WTC11 (cell line): ENCODE results near the gene FAM171A1. TPM values are rescaled to one million over a fixed set of nuclear protein-coding genes. Genes with fewer than 3 reads are reported as not detected.

Experiments used
- ATAC-seq: fragments of 200-7000 bp; cut with Tn5 transposase; 2 replicates; pipeline ENCODE4 v1.10.0; 2021; ENCODE audit warnings: mild to moderate bottlenecking, moderate library complexity
- CTCF ChIA-PET: fragments of 300-600 bp; sonication (Branson Sonifier 250); formaldehyde crosslinking; loops from one replicate; lab custom pipeline; 2021; ENCODE audit warnings: antibody characterized with exemption; lab: Charles Lee
- POLR2A ChIA-PET: fragments of 350-600 bp; sonication (Branson Sonifier 250); formaldehyde crosslinking; loops from one replicate; lab custom pipeline; 2021; ENCODE audit warnings: antibody characterized with exemption; lab: Charles Lee
- DNase-seq: peaks from one replicate; pipeline ENCODE4 v3.0.0; 2021; ENCODE audit warnings: low spot score
- H3K27ac Mint-ChIP-seq: 2 replicates; pipeline ENCODE4 v1.8.0; 2021; ENCODE audit warnings: mixed read lengths
- H3K27me3 Mint-ChIP-seq: 2 replicates; pipeline ENCODE4 v1.8.0; 2021; ENCODE audit warnings: low read depth, mild to moderate bottlenecking, moderate library complexity, mixed read lengths
- H3K36me3 Mint-ChIP-seq: 2 replicates; pipeline ENCODE4 v1.8.0; 2021; ENCODE audit warnings: mixed read lengths
- H3K4me1 Mint-ChIP-seq: 2 replicates; pipeline ENCODE4 v1.8.0; 2022; ENCODE audit warnings: mixed read lengths
- H3K4me3 Mint-ChIP-seq: 2 replicates; pipeline ENCODE4 v1.8.0; 2021; ENCODE audit warnings: mild to moderate bottlenecking, moderate library complexity, mixed read lengths
- H3K9me3 Mint-ChIP-seq: 2 replicates; pipeline ENCODE4 v1.8.0; 2021; ENCODE audit warnings: mixed read lengths
- ATF1 ChIP-seq: sonication (generic); formaldehyde crosslinking; IDR thresholded peaks from 2 replicates; pipeline ENCODE4 v1.8.1; 2023; ENCODE audit warnings: mild to moderate bottlenecking, moderate library complexity, missing genetic modification reagents
- ATF6 ChIP-seq: sonication (generic); formaldehyde crosslinking; IDR thresholded peaks from 2 replicates; pipeline ENCODE4 v1.8.1; 2023; ENCODE audit warnings: mild to moderate bottlenecking, missing genetic modification reagents
- CBFB ChIP-seq: sonication (generic); formaldehyde crosslinking; IDR thresholded peaks from 2 replicates; pipeline ENCODE4 v1.8.1; 2022; ENCODE audit warnings: mild to moderate bottlenecking, low read depth, missing genetic modification reagents
- CDX4 ChIP-seq: fragments of 250-450 bp; sonication (Bioruptor Pico); IDR thresholded peaks from 2 replicates; pipeline ENCODE4 v1.9.0; 2021; ENCODE audit warnings: moderate library complexity, mild to moderate bottlenecking, inconsistent platforms, borderline replicate concordance
- E2F5 ChIP-seq: sonication (generic); formaldehyde crosslinking; IDR thresholded peaks from 2 replicates; pipeline ENCODE4 v1.8.1; 2022; ENCODE audit warnings: mild to moderate bottlenecking, moderate library complexity, missing genetic modification reagents
- FOXP1 ChIP-seq: sonication (generic); formaldehyde crosslinking; IDR thresholded peaks from 2 replicates; pipeline ENCODE4 v1.8.0; 2022; ENCODE audit warnings: missing genetic modification reagents, mild to moderate bottlenecking, moderate library complexity, borderline replicate concordance
- HMGA2 ChIP-seq: fragments of 250-450 bp; sonication (Bioruptor Pico); IDR thresholded peaks from 2 replicates; pipeline ENCODE4 v1.4.0; 2021; ENCODE audit warnings: mild to moderate bottlenecking, moderate library complexity
- MAX ChIP-seq: sonication (generic); formaldehyde crosslinking; IDR thresholded peaks from 2 replicates; pipeline ENCODE4 v1.8.0; 2022; ENCODE audit warnings: mild to moderate bottlenecking, missing genetic modification reagents
- NFATC4 ChIP-seq: fragments of 250-450 bp; sonication (Bioruptor Pico); IDR thresholded peaks from 2 replicates; pipeline ENCODE4 v1.9.0; 2021; ENCODE audit warnings: mild to moderate bottlenecking
- NFE2L1 ChIP-seq: sonication (generic); formaldehyde crosslinking; IDR thresholded peaks from 2 replicates; pipeline ENCODE4 v1.8.1; 2023; ENCODE audit warnings: missing genetic modification reagents
- NR2C2 ChIP-seq: sonication (generic); formaldehyde crosslinking; IDR thresholded peaks from 2 replicates; pipeline ENCODE4 v1.8.0; 2022; ENCODE audit warnings: mild to moderate bottlenecking, missing genetic modification reagents
- SMAD4 ChIP-seq: sonication (generic); formaldehyde crosslinking; IDR thresholded peaks from 2 replicates; pipeline ENCODE4 v1.8.0; 2022; ENCODE audit warnings: mild to moderate bottlenecking, missing genetic modification reagents
- SP1 ChIP-seq: sonication (generic); formaldehyde crosslinking; conservative IDR thresholded peaks from 2 replicates; pipeline ENCODE4 v1.8.1; 2022; ENCODE audit warnings: missing genetic modification reagents
- TEAD1 ChIP-seq: sonication (generic); formaldehyde crosslinking; IDR thresholded peaks from 2 replicates; pipeline ENCODE4 v1.8.0; 2022; ENCODE audit warnings: mild to moderate bottlenecking, missing genetic modification reagents
- USF2 ChIP-seq: sonication (generic); formaldehyde crosslinking; IDR thresholded peaks from 2 replicates; pipeline ENCODE4 v1.8.1; 2023; ENCODE audit warnings: mild to moderate bottlenecking, missing genetic modification reagents, moderate library complexity
- ZNF219 ChIP-seq: sonication (generic); formaldehyde crosslinking; IDR thresholded peaks from 2 replicates; pipeline ENCODE4 v1.8.0; 2023; ENCODE audit warnings: missing genetic modification reagents, mild to moderate bottlenecking, borderline replicate concordance
- ZNF232 ChIP-seq: sonication (generic); formaldehyde crosslinking; IDR thresholded peaks from 2 replicates; pipeline ENCODE4 v1.8.0; 2022; ENCODE audit warnings: mild to moderate bottlenecking, missing genetic modification reagents
- ZNF423 ChIP-seq: fragments of 250-450 bp; sonication (Bioruptor Pico); IDR thresholded peaks from 2 replicates; pipeline ENCODE4 v2.1.2; 2022; ENCODE audit warnings: mild to moderate bottlenecking, moderate library complexity
- total RNA-seq: library from RNA; stranded (reverse); gene quantifications from 3 replicates; pipeline ENCODE4 v1.2.3, GENCODE V29; 2021
- TF ChIP-seq, protein P1 (sequence below): sonication (generic); formaldehyde crosslinking; IDR thresholded peaks from 2 replicates; pipeline ENCODE4 v1.8.0; 2022; ENCODE audit warnings: mild to moderate bottlenecking, missing genetic modification reagents
- TF ChIP-seq, protein P2 (sequence below): sonication (generic); formaldehyde crosslinking; IDR thresholded peaks from 2 replicates; pipeline ENCODE4 v1.8.0; 2023; ENCODE audit warnings: mild to moderate bottlenecking, missing genetic modification reagents
- TF ChIP-seq, protein P3 (sequence below): sonication (generic); formaldehyde crosslinking; IDR thresholded peaks from 2 replicates; pipeline ENCODE4 v1.8.1; 2023; ENCODE audit warnings: mild to moderate bottlenecking, missing genetic modification reagents

Gene FAM171A1
- total RNA-seq, 1 experiment from 2014 or later = 33.9 TPM

- Mint-ChIP-seq H3K4me1 (peaks cover 24% of the 10 kb centered on the region), H3K4me3 (no peak overlapping the region), H3K36me3 (peaks cover 9% of the 10 kb centered on the region), H3K27ac (no peak overlapping the region), H3K9me3 (peaks cover 14% of the 10 kb centered on the region), H3K27me3 (no peaks in the 10 kb centered on the region)
- CTCF ChIA-PET = no interaction called here
- DNase-seq (no peak), ATAC-seq (peak; percentile 55; the same call in 1 of the 2 replicates)
- no peak for TF ChIP-seq NR2C2
- no peak for TF ChIP-seq NFATC4 (CRISPR knock-in tag)
- TF ChIP-seq CBFB (CRISPR knock-in tag) = no peak
- TF ChIP-seq ATF6 (CRISPR knock-in tag) = no peak
- TF ChIP-seq NFE2L1 (CRISPR knock-in tag) = no peak
- TF ChIP-seq ZNF232 (CRISPR knock-in tag) = no peak
- no peak for TF ChIP-seq SMAD4
- no peak for TF ChIP-seq TEAD1 (CRISPR knock-in tag)
- no peak for TF ChIP-seq ZNF219
- POLR2A ChIA-PET = no interaction called here
These were observed 8.1 kb downstream of the FAM171A1 start for GRCh38 chr10:15363031-15363430.

DNA sequence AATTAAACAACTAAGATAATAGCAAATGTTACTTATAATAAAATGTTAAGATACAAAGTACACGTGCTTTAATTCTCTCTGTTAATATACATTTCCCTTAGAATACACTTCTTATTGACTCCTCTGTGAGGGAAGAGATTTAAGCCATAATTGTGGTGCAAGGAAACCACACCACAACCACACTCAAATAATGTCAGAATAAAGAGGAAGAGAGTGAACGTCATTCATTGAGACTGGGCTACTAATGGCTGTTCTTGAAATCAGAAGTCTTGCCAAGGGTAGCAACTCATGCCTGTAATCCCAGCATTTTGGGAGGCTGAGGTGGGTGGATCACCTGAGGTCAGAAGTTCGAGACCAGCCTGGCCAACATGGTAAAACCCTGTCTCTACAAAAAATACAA is 10.0 kb downstream of the FAM171A1 start:
- ChIA-PET POLR2A (no interaction called here), CTCF (no interaction called here)
- Mint-ChIP-seq H3K9me3 (peaks cover 14% of the 10 kb centered on the region), H3K36me3 (peaks cover 9% of the 10 kb centered on the region)
- TF ChIP-seq USF2 = no peak
- no peak for TF ChIP-seq SP1 (CRISPR knock-in tag)
- no peak for TF ChIP-seq ZNF219
- TF ChIP-seq FOXP1 (CRISPR knock-in tag) = no peak
- TF ChIP-seq MAX = no peak
- no peak for TF ChIP-seq CDX4
- TF ChIP-seq ZNF423 (CRISPR knock-in tag) = no peak
- TF ChIP-seq ATF1 (CRISPR knock-in tag) = no peak
- TF ChIP-seq, protein P1, sequence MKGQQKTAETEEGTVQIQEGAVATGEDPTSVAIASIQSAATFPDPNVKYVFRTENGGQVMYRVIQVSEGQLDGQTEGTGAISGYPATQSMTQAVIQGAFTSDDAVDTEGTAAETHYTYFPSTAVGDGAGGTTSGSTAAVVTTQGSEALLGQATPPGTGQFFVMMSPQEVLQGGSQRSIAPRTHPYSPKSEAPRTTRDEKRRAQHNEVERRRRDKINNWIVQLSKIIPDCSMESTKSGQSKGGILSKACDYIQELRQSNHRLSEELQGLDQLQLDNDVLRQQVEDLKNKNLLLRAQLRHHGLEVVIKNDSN (CRISPR knock-in tag) = no peak
- TF ChIP-seq, protein P2, sequence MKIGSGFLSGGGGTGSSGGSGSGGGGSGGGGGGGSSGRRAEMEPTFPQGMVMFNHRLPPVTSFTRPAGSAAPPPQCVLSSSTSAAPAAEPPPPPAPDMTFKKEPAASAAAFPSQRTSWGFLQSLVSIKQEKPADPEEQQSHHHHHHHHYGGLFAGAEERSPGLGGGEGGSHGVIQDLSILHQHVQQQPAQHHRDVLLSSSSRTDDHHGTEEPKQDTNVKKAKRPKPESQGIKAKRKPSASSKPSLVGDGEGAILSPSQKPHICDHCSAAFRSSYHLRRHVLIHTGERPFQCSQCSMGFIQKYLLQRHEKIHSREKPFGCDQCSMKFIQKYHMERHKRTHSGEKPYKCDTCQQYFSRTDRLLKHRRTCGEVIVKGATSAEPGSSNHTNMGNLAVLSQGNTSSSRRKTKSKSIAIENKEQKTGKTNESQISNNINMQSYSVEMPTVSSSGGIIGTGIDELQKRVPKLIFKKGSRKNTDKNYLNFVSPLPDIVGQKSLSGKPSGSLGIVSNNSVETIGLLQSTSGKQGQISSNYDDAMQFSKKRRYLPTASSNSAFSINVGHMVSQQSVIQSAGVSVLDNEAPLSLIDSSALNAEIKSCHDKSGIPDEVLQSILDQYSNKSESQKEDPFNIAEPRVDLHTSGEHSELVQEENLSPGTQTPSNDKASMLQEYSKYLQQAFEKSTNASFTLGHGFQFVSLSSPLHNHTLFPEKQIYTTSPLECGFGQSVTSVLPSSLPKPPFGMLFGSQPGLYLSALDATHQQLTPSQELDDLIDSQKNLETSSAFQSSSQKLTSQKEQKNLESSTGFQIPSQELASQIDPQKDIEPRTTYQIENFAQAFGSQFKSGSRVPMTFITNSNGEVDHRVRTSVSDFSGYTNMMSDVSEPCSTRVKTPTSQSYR (CRISPR knock-in tag) = no peak
- TF ChIP-seq HMGA2 (CRISPR knock-in tag) = no peak
- TF ChIP-seq, protein P3, sequence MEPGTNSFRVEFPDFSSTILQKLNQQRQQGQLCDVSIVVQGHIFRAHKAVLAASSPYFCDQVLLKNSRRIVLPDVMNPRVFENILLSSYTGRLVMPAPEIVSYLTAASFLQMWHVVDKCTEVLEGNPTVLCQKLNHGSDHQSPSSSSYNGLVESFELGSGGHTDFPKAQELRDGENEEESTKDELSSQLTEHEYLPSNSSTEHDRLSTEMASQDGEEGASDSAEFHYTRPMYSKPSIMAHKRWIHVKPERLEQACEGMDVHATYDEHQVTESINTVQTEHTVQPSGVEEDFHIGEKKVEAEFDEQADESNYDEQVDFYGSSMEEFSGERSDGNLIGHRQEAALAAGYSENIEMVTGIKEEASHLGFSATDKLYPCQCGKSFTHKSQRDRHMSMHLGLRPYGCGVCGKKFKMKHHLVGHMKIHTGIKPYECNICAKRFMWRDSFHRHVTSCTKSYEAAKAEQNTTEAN (CRISPR knock-in tag) = no peak
- no peak for TF ChIP-seq E2F5
- TF ChIP-seq, all 79 proteins: peak for 0
- H3K27me3 Mint-ChIP-seq = no peaks in the 10 kb centered on the region
- H3K4me3 Mint-ChIP-seq = no peak overlapping the region
- H3K4me1 Mint-ChIP-seq = peaks cover 17% of the 10 kb centered on the region
- no peak for ATAC-seq
- no peak overlapping the region for H3K27ac Mint-ChIP-seq
- no peak for DNase-seq
